Motor neuron (in vitro differentiated cells): Measurements from ENCODE around the gene MAD2L1. TPM values are rescaled to one million over a fixed set of nuclear protein-coding genes. Genes with fewer than 3 reads are reported as not detected.
"Not testable (repeated sequence)": the region's sequence is repeated elsewhere in the genome, so short reads cannot be mapped to it uniquely, and the experiment has no call there.

Experiments
- ATAC-seq, 8 experiments: fragments of 200-7000 bp; cut with Tn5 transposase; replicated peaks in 6 of 8; 2 replicates each; pipeline ENCODE4 v1.8.0; 2021; ENCODE audit warnings: mild to moderate bottlenecking in 8 of 8, moderate library complexity in 8 of 8
- H3K27ac ChIP-seq, 2 donors: fragments of 250-450 bp; sonication (Bioruptor Pico); 2 replicates each; pipeline ENCODE4 v1.9.0; 2021; ENCODE audit warnings: antibody characterized with exemption in 2 of 2, mild to moderate bottlenecking in 2 of 2, moderate library complexity in 1 of 2
- H3K4me1 ChIP-seq, 2 donors: fragments of 250-450 bp; sonication (Bioruptor Pico); replicated peaks in 1 of 2; 2 replicates each; pipeline ENCODE4 v1.6.1; 2021; ENCODE audit warnings: antibody characterized with exemption in 2 of 2, mild to moderate bottlenecking in 2 of 2, moderate library complexity in 1 of 2
- H3K4me3 ChIP-seq, 5 donors: fragments of 250-450 bp; sonication (Bioruptor Pico); 2 replicates each; pipeline ENCODE4 v1.9.0; 2021; ENCODE audit warnings: antibody characterized with exemption in 5 of 5, mild to moderate bottlenecking in 5 of 5, moderate library complexity in 4 of 5
- WGBS, 10 experiments: fragments of 450-650 bp; shearing (Covaris generic); methylation state at CpG; one replicate each; pipeline ENCODE4 v1.0.0; 2022; 5-methylcytosine and 5-hydroxymethylcytosine counted together
- in situ Hi-C, 9 experiments: fragments of 400-800 bp; cut with MboI; loops; one replicate each; pipeline ENCODE4 v1.15.0; 2021; ENCODE audit warnings: low sequenced_read_pairs in 9 of 9, low pct_unique_long_range_greater_than_20kb in 2 of 9; ENCODE audit not compliant: unreplicated experiment in 9 of 9
- total RNA-seq, 8 experiments: library from RNA; unstranded; fragments of 300-600 nt; gene quantifications; 2 replicates each; pipeline versions ENCODE4 v1.2.3 to v1.2.4, GENCODE V29; 2022

Gene MAD2L1
- total RNA-seq: 10 to 100 TPM in 4 of 8 experiments, 1 to 10 TPM in 3, under 1 TPM in 1; 0.97 to 65.5 (median 10.2) TPM

DNA sequence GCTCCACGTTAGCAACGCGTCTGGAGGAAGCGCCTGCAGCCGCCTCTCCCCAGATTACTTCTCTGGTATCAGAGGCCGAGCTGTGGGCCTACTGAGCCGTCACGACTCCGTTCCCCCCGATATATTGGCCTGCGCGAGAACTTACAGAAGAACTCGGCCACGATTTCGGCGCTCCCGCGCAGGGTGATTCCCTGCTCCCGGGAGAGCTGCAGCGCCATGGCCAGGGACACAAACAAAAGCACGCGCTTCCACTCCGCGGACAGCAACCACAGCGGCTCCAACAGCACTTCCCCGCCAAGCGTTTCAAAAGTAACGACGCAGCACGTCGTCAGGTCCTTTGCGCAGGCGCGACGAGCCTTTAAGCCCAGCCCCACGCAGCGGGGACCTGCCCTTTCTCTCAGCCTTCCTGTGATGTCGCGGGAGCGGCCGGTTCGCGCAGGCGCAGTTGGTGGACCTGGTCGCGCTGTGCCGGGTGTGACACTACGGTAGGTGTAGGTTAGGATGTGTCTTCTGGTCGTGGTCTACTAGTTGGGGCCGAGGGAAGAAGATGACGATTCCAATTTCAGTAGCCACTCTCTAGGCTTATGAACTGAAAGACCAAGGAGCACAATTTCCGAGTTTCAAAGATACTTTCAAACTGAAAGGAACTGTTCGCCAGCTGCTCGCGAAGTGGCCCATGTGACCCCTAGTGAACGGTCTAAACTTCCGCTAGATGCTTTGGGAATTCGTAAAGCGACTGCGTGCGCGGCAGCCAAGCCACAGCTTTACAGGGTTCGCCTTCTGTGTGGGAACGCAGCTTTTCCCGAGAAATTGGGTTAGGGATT, at the start of gene MAD2L1:
TSS of gene MAD2L1 (minus strand) at position 332 of the 824 bp plus-strand sequence. CDS start at position 218, 114 bp downstream.
- peak; percentile 90 to 98 (median 97) for ATAC-seq
- H3K4me3 ChIP-seq: peak within 1 kb of the TSS; percentile 60 to 76 (median 65)
- in situ Hi-C loops: no loop called here
- WGBS, 10 experiments: 0 to 5% (median 0%) methylated on average over 1 to 11 of the region's 65 CpGs; no CpG with 5 or more reads in 5 of the 10 experiments
- peak within 1 kb of the TSS; percentile 83 for H3K27ac ChIP-seq
- H3K4me1 ChIP-seq: peaks cover 24 to 27% of the 10 kb centered on the region in 2 donors

DNA sequence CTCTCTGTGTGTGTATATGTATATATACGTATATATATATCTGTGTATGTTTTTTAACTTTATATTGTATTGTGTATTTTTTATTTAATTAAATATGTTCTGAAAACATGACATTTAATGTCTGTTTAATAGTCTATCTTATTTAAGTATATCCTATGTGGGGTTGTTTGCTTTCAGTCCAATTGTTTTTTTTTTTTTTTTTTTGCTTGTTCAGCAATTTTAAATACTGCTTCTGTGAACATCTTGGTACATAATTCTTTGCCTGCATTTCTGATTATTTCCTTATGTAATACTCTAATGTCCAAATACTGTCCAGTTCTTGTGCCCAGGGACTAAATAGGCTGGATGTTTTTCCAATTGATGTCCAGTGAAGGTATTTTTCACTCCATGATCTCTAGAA, 45.1 kb upstream of the MAD2L1 start:
- in situ Hi-C loops: no loop called here
- no peak overlapping the region for H3K4me3 ChIP-seq
- no peak overlapping the region for H3K27ac ChIP-seq
- ATAC-seq: no peak
- 73 to 100% (median 91%) methylated on average over 1 of the region's 1 CpG; no CpG with 5 or more reads in 2 of the 10 experiments for WGBS, 10 experiments
- H3K4me1 ChIP-seq: no peaks in the 10 kb centered on the region

DNA sequence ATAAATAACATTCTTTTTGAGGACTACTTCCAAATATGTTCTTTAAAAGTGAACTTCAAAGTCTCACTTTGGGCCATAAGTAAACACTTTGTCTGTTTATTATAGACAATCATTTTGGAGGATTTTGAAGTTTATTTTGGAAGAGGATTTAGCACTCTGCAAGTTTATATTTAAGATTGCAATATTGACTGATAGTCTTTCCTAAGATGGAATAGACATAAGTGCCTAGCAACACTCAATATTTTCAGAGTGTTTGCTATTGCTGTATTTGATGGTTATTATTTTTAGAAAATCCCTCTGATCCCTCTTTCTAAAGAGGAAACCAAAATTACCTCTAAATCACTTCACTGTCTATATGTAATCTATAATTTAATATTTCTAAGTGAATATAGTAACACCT, 42.8 kb upstream of the MAD2L1 start:
- ATAC-seq: no peak
- no peaks in the 10 kb centered on the region for H3K4me1 ChIP-seq
- no peak overlapping the region for H3K27ac ChIP-seq
- H3K4me3 ChIP-seq: no peak overlapping the region
- in situ Hi-C loops: no loop called here

DNA sequence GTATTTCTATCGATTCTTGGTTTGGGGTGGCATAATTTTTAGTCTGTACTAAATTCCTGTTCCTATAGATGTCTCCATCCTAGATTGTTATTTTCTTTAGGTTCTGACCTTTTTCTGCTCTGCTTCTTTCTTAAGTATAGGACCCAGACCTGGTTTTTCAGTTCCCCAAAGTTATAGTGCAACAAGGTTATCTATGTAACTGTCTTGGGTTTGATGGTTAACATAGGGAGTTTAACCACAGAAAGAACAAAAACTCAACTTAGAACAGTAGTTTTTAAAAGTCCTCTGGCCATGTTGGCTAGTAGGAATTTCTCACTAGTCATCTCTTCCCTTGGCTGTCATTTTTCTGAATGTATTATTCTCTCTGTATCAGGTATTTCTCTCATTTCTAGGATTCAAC, 38.8 kb upstream of the MAD2L1 start:
- in situ Hi-C loops: no loop called here

DNA sequence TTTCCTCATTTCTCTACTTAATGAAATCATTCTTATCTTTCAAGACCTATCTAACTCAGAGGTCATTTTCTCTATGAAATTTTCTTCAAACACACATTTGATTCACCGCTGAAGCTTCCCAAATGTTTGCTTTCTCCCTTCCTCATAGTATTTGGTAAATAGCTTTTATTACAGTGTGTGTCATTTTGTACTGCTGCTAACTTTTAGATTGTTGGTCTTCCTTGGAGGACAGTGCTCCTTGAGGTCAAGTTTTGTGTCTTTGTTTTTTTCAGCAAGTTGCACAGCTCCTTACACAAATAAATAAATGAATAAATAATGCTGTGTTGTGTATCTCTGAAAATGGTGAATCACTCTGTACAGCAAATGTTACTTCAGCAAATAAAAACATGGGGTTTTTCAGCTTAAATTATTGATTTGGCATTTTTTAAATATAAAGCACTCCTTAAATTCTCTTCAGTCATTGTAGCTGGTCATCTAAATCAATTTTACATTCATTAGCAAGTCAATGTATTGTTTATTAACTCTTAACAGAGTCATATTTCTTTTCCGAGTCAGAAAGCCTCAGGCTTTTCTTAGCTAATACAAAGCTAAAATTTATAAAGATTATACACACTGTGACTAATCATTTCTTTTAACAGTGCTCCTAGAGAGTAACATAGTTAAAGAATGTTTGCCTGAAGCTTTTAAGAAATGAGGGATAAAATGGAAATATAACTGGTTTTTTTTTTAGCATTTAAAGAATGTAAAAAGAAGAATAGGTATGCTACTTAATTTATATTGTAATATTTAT, 30.1 kb upstream of the MAD2L1 start:
- peaks cover 2 to 4% of the 10 kb centered on the region in 2 donors for H3K4me1 ChIP-seq
- H3K4me3 ChIP-seq: no peak overlapping the region
- no peak overlapping the region for H3K27ac ChIP-seq
- in situ Hi-C loops: no loop called here
- WGBS, 10 experiments: 0 to 90% (median 50%) methylated on average over 1 to 2 of the region's 2 CpGs; no CpG with 5 or more reads in 1 of the 10 experiments
- peak in 2 of 8 experiments; percentile 48 to 51 for ATAC-seq

More for the DNA sequence above, 38.8 kb upstream of the MAD2L1 start:
- ATAC-seq: no peak
- Histone ChIP-seq H3K4me1 (no peaks in the 10 kb centered on the region), H3K27ac (no peak overlapping the region), H3K4me3 (no peak overlapping the region)
- 30 to 100% (median 100%) methylated on average over 1 of the region's 1 CpG; no CpG with 5 or more reads in 4 of the 10 experiments for WGBS, 10 experiments

DNA sequence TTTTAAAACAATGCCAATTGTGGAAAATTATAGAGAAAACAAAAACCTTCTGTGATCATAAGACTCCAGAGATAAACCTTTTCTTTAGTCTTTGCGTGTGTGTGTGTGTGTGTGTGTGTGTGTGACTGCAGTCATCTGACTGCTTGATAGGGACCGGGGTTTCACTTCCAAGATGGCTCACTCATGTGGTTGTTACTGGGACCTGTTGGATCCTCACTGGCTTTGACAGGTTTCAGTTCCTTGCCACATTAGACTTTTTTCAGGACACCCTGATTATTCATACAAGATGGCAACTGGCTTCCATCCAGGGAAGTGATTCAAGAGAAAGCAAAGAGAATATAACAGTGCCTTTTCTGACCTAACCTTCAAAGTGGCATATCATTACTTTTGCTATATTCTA, 21.9 kb upstream of the MAD2L1 start:
- no peak for ATAC-seq
- in situ Hi-C loops: no loop called here
- Histone ChIP-seq H3K4me1 (peaks cover 9 to 17% of the 10 kb centered on the region in 2 donors), H3K27ac (no peak overlapping the region), H3K4me3 (no peak overlapping the region)
- WGBS, 10 experiments: 83 to 100% methylated on average over 1 of the region's 2 CpGs; no CpG with 5 or more reads in 8 of the 10 experiments

DNA sequence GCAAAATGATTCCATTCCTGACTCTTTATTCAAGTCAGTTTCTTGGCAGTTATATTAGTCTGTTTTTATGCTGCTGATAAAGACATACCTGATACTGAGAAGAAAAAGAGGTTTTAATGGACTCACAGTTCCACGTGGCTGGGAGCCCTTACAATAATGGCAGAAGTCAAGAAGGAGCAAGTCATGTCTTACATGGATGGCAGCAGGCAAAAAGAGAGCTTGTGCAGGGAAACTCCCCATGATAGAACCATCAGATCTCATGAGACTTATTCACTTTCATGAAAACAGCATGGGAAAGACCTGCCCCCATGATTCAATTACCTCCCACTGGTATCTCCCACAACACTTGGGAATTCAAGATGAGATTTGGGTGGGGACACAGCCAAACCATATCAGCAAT, 21.4 kb upstream of the MAD2L1 start:
- ATAC-seq, H3K4me3 ChIP-seq, in situ Hi-C loops, H3K27ac ChIP-seq: not testable (repeated sequence)
- WGBS, 10 experiments: 0 to 90% (median 70%) methylated on average over 1 of the region's 1 CpG; no CpG with 5 or more reads in 3 of the 10 experiments
- peaks cover 10 to 21% of the 10 kb centered on the region in 2 donors for H3K4me1 ChIP-seq

DNA sequence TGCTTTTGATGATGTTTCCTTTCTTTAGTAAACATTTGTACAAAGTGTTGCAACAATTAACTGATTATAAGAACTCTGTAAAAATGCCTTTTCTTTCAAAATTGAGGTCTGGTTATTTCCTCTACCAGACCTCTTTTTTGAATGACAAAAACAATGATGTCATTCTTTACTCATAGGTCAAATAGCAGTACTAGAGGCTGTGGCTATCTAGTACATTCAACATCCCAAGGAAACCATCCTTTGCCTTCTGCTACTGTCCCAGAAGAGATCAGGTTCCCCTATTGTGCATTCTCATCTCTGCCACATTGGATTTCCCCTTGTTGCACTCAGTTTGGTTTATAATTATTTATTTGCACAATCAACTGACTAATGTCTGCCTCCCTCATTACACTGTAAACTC, 19.1 kb upstream of the MAD2L1 start:
- ATAC-seq: peak in 4 of 8 experiments; percentile 46 to 59 (median 59)
- in situ Hi-C loops: no loop called here
- peaks cover 21 to 33% of the 10 kb centered on the region in 2 donors for H3K4me1 ChIP-seq

DNA sequence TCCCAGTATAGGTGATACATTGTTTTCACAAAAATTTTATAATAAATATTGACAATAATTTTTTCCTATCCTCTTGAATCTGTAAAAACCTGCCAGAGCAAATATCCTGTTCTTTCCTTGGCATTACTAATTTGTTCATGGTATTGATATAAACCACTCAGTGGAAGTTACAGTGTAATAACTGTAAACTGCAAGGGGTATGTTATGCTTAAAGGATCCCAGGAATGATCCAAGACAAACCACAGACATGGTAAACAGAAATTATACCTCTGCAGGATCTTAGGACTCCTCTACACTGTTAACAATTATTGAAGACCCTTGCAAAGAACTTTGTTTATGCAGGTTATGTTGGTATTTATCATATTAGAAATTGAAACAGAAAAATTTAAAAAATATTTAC, 17.7 kb upstream of the MAD2L1 start:
- in situ Hi-C loops: no loop called here
- no peak for ATAC-seq
- no peak overlapping the region for H3K27ac ChIP-seq
- peaks cover 21 to 33% of the 10 kb centered on the region in 2 donors for H3K4me1 ChIP-seq
- H3K4me3 ChIP-seq: no peak overlapping the region

More for the DNA sequence above, 19.1 kb upstream of the MAD2L1 start:
- Histone ChIP-seq H3K27ac (no peak overlapping the region), H3K4me3 (no peak overlapping the region)

DNA sequence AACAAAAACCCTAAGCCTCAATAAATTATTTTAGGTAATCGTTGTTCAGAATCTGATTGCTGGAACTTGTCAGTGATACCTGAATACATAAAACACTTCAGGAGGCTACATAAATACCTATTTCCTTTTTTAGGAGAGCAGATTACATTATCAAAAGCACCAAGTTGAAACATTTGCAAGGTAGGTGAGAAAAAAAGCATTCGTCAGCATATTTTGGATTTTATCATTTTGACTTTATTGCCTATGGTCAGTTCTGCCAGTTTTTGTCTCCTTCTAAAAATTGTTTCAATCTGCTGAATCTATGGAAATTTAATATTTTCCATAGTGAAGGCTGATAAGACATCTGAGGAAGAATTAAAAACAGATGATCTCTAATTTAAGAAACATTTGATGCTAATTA, 16.5 kb upstream of the MAD2L1 start:
- WGBS, 10 experiments: 60 to 100% (median 76%) methylated on average over 2 of the region's 2 CpGs; no CpG with 5 or more reads in 1 of the 10 experiments
- Histone ChIP-seq H3K4me1 (peaks cover 21 to 33% of the 10 kb centered on the region in 2 donors), H3K4me3 (no peak overlapping the region), H3K27ac (no peak overlapping the region)
- in situ Hi-C loops: no loop called here
- ATAC-seq: no peak

DNA sequence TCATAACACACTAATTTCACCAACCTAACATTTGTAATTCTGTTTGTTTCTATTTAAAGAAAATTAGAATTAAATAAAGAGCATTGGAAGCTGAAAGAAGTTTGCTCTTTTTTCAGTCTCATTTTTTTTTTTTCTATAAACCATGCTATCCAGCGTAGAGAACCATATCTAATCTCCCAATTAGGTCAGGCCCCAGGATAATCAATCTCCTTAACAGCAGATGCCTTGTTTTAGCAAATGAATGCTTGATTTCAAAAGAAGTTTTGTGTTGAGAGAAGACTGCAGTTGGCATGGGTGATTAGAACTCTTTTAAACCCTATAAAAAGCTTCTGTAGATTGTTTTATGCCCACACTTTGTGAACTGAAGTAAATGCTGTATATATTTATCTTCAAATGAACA, 15.6 kb upstream of the MAD2L1 start:
- H3K4me3 ChIP-seq: no peak overlapping the region
- ATAC-seq: no peak
- H3K27ac ChIP-seq: no peak overlapping the region
- H3K4me1 ChIP-seq: peaks cover 21 to 33% of the 10 kb centered on the region in 2 donors
- in situ Hi-C loops: no loop called here
- WGBS, 10 experiments: 11 to 91% (median 61%) methylated on average over 1 of the region's 1 CpG; no CpG with 5 or more reads in 4 of the 10 experiments

DNA sequence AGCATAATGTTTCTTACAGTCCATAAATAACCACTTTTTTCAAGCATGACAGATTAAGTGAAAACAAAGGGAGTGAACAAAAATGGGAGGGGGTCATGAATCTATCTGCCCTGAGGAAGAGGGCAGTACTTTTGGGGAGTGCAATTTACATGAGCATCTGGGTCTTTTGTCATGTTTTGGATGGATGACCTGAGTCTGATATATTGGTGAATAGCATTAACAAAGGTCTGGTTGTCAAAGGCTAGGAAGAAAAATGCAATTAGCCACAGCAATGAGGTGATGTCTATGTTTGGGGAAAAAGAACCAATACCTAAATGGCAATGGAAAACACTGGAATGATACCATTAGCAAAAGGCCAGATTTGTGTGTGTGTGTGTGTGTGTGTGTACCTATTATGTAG, 15.1 kb upstream of the MAD2L1 start:
- ATAC-seq: peak in 3 of 8 experiments; percentile 33 to 46 (median 33)
- H3K4me3 ChIP-seq: no peak overlapping the region
- peaks cover 21 to 33% of the 10 kb centered on the region in 2 donors for H3K4me1 ChIP-seq
- no peak overlapping the region for H3K27ac ChIP-seq
- in situ Hi-C loops: no loop called here

DNA sequence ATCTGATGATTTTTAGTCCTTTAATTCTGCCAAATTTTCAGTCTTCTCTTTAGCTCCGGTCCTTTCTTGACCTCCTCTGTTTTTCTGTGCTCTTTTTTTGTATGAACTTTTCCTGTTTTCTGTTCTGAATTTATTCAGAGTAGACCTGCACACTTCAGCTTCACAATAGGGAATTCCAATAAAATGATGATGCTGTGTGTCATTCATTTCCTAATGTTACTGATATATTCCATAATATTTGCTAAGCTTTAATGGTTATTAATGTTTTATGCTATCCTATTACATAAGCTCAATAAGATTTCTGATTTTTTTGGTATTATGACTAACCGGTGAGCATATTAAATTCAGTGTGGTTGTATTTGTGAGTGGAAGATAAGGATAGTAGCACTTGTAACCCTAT, 13.9 kb upstream of the MAD2L1 start:
- Histone ChIP-seq H3K27ac (no peak overlapping the region), H3K4me3 (no peak overlapping the region), H3K4me1 (peaks cover 18 to 29% of the 10 kb centered on the region in 2 donors)
- ATAC-seq: no peak
- 59 to 100% (median 89%) methylated on average over 1 to 2 of the region's 2 CpGs for WGBS, 10 experiments
- in situ Hi-C loops: no loop called here
